Right renal cortex interstitium (tissue), 3 donors: ENCODE data around the gene UFD1. TPM values are rescaled to one million over a fixed set of nuclear protein-coding genes. Genes with fewer than 3 reads are reported as not detected.

ENCODE experiments used
- DNase-seq, 3 donors: peaks; one replicate each; pipeline ENCODE4 v3.0.0-alpha.2; 2013; ENCODE audit warnings: low read depth in 3 of 3, low spot score in 2 of 3
- polyA plus RNA-seq, 3 donors: library from polyadenylated mRNA; unstranded; fragments of 120-200 nt; gene quantifications; one replicate each; pipeline ENCODE4 v1.2.1, GENCODE V29; 2013; ENCODE audit not compliant: insufficient read length in 3 of 3

Gene UFD1
- polyA plus RNA-seq, 3 donors: 67.7 to 77.5 (median 70.7) TPM

- no peak for DNase-seq
Observed at GRCh38 chr22:19402642-19403191, 76.3 kb downstream of the UFD1 start.

- DNase-seq: no peak
Observed at GRCh38 chr22:19401483-19401882, 77.5 kb downstream of the UFD1 start.

- DNase-seq: no peak
Observed at GRCh38 chr22:19400881-19401280, 78.1 kb downstream of the UFD1 start.

Other genes with a start within 250 kb of the UFD1 start
- gene CLTCL1, start 187.5 kb downstream of the UFD1 start, polyA plus RNA-seq: 1 to 10 TPM; 3.9 to 5.4 (median 4.5) TPM
- 10 to 100 TPM; 32.3 to 35.5 (median 34.9) TPM for gene HIRA, start 47.5 kb downstream of the UFD1 start, polyA plus RNA-seq
- 10 to 100 TPM; 48.1 to 51.3 (median 49.1) TPM for gene MRPL40, start 46.6 kb downstream of the UFD1 start, polyA plus RNA-seq
- 10 to 100 TPM; 39.7 to 45.6 (median 44.3) TPM for gene C22orf39, start 31.5 kb downstream of the UFD1 start, polyA plus RNA-seq
- gene CDC45, start 727 bp upstream of the UFD1 start, polyA plus RNA-seq: 10 to 100 TPM; 17.0 to 18.7 (median 18.1) TPM
- 10 to 100 TPM; 16.6 to 24.5 (median 22.2) TPM for gene CLDN5, start 45.2 kb upstream of the UFD1 start, polyA plus RNA-seq
- gene SEPTIN5, start 235.3 kb upstream of the UFD1 start, polyA plus RNA-seq: 10 to 100 TPM; 28.1 to 37.6 (median 32.6) TPM
- 1 to 10 TPM; 2.2 to 3.4 (median 2.9) TPM for gene GP1BB, start 244.3 kb upstream of the UFD1 start, polyA plus RNA-seq